ENCODE measurements around the gene CXorf65.

CXorf65 gene

DNA sequence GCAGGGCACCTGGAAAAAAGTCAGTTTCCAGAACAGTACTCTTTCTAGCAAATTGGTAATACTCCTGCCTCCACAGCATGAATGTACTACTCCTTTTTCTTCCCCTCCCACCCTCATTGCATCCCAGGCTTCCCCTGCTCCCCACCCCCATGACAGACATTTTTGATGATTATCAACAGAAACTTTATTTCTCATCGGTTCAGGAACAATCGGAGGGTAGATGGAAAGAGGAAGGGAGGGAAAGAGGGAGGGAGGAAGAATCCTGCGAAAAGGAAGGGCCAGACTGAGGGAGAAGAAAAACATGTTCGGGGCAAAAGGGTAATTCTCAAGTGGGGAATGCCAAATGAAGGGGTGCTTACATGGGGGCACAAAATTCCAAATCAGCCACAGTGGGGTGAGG, 705 bp upstream of the CXorf65 start:
- no peak overlapping the region for H3K4me3 ChIP-seq (ENCODE audit: low read depth, low read length)
- TF ChIP-seq CTCF (IDR thresholded peaks at IDR 0.05; ENCODE audit: borderline replicate concordance, insufficient read depth, low read depth, low read length): no peak

DNA sequence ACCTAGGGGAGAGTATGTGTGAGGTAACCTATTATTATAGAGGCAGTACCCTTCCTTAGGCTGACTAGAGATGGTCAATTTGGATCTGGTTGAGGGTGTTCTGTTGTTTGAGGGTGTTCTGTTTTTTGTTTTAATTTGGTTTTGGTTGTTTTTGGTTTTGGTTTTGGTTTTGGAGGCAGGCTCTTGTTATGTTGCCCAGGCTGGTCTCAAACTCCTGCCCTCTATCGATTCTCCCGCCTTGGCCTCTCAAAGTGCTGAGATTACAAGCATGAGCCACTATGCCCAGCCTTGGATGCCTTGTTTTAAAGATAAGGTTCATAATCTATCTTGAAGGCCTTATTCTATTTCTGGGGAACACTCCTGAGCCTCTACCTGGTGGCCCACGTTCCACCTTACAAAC, 912 bp downstream of the CXorf65 start:
- no peak overlapping the region for H3K4me3 ChIP-seq (ENCODE audit: low read depth, low read length)
- no peak for TF ChIP-seq CTCF (IDR thresholded peaks at IDR 0.05; ENCODE audit: borderline replicate concordance, insufficient read depth, low read depth, low read length)

DNA sequence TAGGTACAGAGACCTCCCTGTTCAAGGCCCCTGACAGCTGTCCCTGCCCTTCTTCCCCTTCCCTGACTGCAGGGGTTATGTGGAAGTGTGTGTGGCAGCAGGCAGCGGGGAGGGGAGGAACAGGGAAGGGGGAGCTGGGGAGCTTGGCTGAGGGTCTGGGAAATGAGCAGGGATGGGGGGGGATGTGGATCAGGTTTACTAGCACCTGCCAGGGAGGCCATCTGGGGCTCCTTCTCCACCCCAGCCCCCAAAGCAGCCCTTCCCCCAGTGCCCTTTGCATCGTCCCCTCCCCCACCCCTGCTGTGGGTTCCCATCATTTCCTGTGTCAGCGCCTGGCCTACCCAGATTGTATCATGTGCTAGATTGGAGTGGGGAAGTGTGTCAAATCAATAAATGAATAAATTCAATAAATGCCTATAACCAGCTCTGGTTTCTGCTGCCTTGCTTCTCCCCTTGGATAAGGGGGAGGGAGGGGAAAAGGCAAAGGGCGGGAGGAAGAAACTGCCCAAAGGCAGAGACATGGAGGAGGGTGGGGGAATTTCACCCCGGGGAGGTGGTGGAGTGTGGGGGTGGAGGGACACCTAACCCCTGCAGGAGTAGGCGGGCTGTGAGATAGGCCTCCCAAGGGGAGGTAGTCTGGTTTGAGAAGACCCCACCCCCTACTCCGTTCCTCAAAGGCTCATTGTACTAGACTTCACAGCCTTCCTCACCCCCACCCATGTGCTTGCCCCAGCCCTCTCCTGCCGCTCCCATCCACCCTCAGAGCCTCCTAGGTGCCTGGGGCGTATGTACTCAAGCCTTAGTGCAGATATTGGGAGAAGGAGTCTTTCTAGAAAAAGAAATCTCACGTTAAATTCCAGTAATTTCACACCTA, 3.2 kb downstream of the CXorf65 start:
- TF ChIP-seq CTCF (IDR thresholded peaks at IDR 0.05; ENCODE audit: borderline replicate concordance, insufficient read depth, low read depth, low read length): no peak
- H3K4me3 ChIP-seq (ENCODE audit: low read depth, low read length): no peak overlapping the region

DNA sequence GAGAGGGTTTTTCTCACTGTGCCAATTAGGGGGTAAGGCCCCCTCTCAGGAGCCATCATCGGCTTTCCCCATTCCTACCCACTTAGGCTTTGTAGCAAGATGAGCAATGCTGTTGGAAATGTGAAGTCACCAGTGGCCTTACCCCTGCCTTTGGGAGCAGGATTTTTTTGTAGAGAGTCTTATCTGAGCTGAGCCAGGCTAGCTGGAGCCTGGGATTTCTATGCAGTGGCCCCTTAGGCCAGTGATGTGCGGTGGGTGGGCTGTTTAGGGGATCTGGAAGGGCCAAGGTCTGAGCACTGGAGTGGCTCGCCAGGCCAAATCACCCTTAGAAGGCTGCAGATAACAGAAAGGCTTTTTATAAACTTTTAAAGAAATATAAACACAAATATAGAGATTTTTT, 4.2 kb downstream of the CXorf65 start:
- H3K4me3 ChIP-seq (ENCODE audit: low read depth, low read length): no peak overlapping the region
- TF ChIP-seq CTCF (IDR thresholded peaks at IDR 0.05; ENCODE audit: borderline replicate concordance, insufficient read depth, low read depth, low read length): no peak

DNA sequence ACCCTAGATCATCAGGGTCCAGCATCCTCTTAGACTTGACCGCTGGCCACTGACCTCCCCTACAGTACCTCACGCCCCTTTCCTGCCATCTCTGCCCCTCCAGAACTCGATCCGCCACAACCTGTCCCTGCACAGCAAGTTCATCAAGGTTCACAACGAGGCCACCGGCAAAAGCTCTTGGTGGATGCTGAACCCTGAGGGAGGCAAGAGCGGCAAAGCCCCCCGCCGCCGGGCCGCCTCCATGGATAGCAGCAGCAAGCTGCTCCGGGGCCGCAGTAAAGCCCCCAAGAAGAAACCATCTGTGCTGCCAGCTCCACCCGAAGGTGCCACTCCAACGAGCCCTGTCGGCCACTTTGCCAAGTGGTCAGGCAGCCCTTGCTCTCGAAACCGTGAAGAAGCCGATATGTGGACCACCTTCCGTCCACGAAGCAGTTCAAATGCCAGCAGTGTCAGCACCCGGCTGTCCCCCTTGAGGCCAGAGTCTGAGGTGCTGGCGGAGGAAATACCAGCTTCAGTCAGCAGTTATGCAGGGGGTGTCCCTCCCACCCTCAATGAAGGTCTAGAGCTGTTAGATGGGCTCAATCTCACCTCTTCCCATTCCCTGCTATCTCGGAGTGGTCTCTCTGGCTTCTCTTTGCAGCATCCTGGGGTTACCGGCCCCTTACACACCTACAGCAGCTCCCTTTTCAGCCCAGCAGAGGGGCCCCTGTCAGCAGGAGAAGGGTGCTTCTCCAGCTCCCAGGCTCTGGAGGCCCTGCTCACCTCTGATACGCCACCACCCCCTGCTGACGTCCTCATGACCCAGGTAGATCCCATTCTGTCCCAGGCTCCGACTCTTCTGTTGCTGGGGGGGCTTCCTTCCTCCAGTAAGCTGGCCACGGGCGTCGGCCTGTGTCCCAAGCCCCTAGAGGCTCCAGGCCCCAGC, 5.7 kb downstream of the CXorf65 start:
- TF ChIP-seq CTCF (IDR thresholded peaks at IDR 0.05; ENCODE audit: borderline replicate concordance, insufficient read depth, low read depth, low read length): no peak
- no peak overlapping the region for H3K4me3 ChIP-seq (ENCODE audit: low read depth, low read length)

GRCh38 chrX:71099736-71100135, 6.8 kb downstream of the CXorf65 start:
- no peak overlapping the region for H3K4me3 ChIP-seq (ENCODE audit: low read depth, low read length)
- no peak for TF ChIP-seq CTCF (IDR thresholded peaks at IDR 0.05; ENCODE audit: borderline replicate concordance, insufficient read depth, low read depth, low read length)

Measured in GM12875 (cell line).